Common myeloid progenitor, CD34-positive (primary cell): Measurements from ENCODE around the gene RAB23.

Source experiments
- CTCF ChIA-PET: fragments of 350-600 bp; sonication (Branson Sonifier 250); formaldehyde crosslinking; loops from one replicate; lab custom pipeline; 2021; ENCODE audit warnings: antibody characterized with exemption; lab: Charles Lee
- POLR2A ChIA-PET: fragments of 350-600 bp; sonication (Branson Sonifier 250); formaldehyde crosslinking; loops from one replicate; lab custom pipeline; 2021; ENCODE audit warnings: antibody characterized with exemption; lab: Charles Lee
- DNase-seq, 3 donors: peaks; one replicate each; pipeline versions ENCODE4 v3.0.0 to v3.0.0-alpha.2; 2013
- H3K27ac ChIP-seq, 2 experiments: 1 replicate in 1 of 2; 2 replicates in 1 of 2; pipeline ENCODE4 v1.7.0; 2013; ENCODE audit warnings: inconsistent platforms in 2 of 2, low read length in 2 of 2, mild to moderate bottlenecking in 2 of 2, low read depth in 1 of 2, moderate library complexity in 1 of 2; ENCODE audit not compliant: severe bottlenecking in 2 of 2, insufficient read depth in 1 of 2, poor library complexity in 1 of 2
- H3K27me3 ChIP-seq, 5 experiments: replicated peaks in 2 of 5; 1 replicate in 3 of 5; 2 replicates in 2 of 5; pipeline versions ENCODE4 v1.6.1 to v1.7.0; 2013; ENCODE audit warnings: low read length in 4 of 5, mild to moderate bottlenecking in 2 of 5, moderate library complexity in 2 of 5, inconsistent platforms in 1 of 5; ENCODE audit not compliant: insufficient read depth in 5 of 5, control insufficient read depth in 4 of 5
- H3K36me3 ChIP-seq, 4 experiments: 1 replicate in 2 of 4; 2 replicates in 2 of 4; pipeline versions ENCODE4 v1.6.1 to v1.7.0; 2013; ENCODE audit warnings: low read length in 3 of 4, control low read depth in 1 of 4, mild to moderate bottlenecking in 1 of 4; ENCODE audit not compliant: control insufficient read depth in 4 of 4, insufficient read depth in 4 of 4
- H3K4me1 ChIP-seq, 4 experiments: 1 replicate in 3 of 4; 2 replicates in 1 of 4; pipeline versions ENCODE4 v1.6.1 to v1.7.1; 2013; ENCODE audit warnings: low read length in 3 of 4, mild to moderate bottlenecking in 3 of 4, control low read depth in 1 of 4, inconsistent platforms in 1 of 4, moderate library complexity in 1 of 4; ENCODE audit not compliant: control insufficient read depth in 4 of 4, insufficient read depth in 4 of 4; ENCODE audit errors: control extremely low read depth in 1 of 4
- H3K4me3 ChIP-seq, 7 experiments: 1 replicate in 4 of 7; 2 replicates in 3 of 7; pipeline versions ENCODE4 v1.5.1 to v1.7.0; 2013; ENCODE audit warnings: mild to moderate bottlenecking in 7 of 7, low read length in 6 of 7, moderate library complexity in 6 of 7, inconsistent platforms in 2 of 7, low read depth in 2 of 7, control low read depth in 1 of 7; ENCODE audit not compliant: insufficient read depth in 4 of 7, control insufficient read depth in 1 of 7; ENCODE audit errors: extremely low read depth in 1 of 7
- H3K9me3 ChIP-seq, 5 experiments: 1 replicate in 4 of 5; 2 replicates in 1 of 5; pipeline versions ENCODE4 v1.6.1 to v1.7.1; 2013; ENCODE audit warnings: low read length in 4 of 5, mild to moderate bottlenecking in 2 of 5, inconsistent platforms in 1 of 5, low read depth in 1 of 5, moderate library complexity in 1 of 5; ENCODE audit not compliant: control insufficient read depth in 4 of 5, insufficient read depth in 2 of 5; ENCODE audit errors: control extremely low read depth in 1 of 5
- WGBS: methylation state at CpG from one replicate; pipeline ENCODE4 v1.1.5; 2013; ENCODE audit not compliant: insufficient coverage; 5-methylcytosine and 5-hydroxymethylcytosine counted together

RAB23 gene

GRCh38 chr6:57252975-57253374, 30.9 kb upstream of the RAB23 start:
- Histone ChIP-seq H3K27ac (no peak overlapping the region), H3K4me1 (no peaks in the 10 kb centered on the region), H3K27me3 (no peaks in the 10 kb centered on the region), H3K36me3 (no peaks in the 10 kb centered on the region), H3K4me3 (no peak overlapping the region), H3K9me3 (no peaks in the 10 kb centered on the region)
- WGBS: 88% methylated on average over 1 of the region's 1 CpG
- no peak for DNase-seq
- ChIA-PET POLR2A (no interaction called here), CTCF (no interaction called here)

DNA sequence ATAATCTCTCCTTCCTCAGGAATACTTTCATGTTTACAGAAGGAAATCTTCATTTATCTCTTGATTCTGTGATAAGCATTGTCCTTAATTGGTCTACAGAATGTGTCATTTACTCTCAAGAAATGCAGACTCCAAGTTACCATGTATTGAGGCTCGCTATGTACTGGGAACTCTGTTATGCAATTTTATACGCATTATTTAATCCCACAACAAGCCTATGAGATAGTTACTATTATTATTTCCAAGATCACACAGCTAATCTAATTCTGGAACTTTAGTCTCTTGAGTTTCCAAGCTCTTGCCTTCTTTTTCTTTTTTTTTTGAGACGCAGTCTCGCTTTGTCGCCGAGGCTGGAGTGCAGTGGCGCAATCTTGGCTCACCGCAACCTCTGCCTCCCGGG, 30.0 kb upstream of the RAB23 start:
- Histone ChIP-seq H3K27ac (no peak overlapping the region), H3K9me3 (no peaks in the 10 kb centered on the region), H3K4me3 (no peak overlapping the region), H3K27me3 (no peaks in the 10 kb centered on the region), H3K4me1 (no peaks in the 10 kb centered on the region), H3K36me3 (no peaks in the 10 kb centered on the region)
- 96% methylated on average over 4 of the region's 9 CpGs for WGBS
- POLR2A ChIA-PET: no interaction called here
- CTCF ChIA-PET: no interaction called here
- DNase-seq: no peak

GRCh38 chr6:57250348-57250747, 28.2 kb upstream of the RAB23 start:
- no peak overlapping the region for H3K4me3 ChIP-seq
- DNase-seq: no peak
- H3K36me3 ChIP-seq: no peaks in the 10 kb centered on the region
- no peaks in the 10 kb centered on the region for H3K27me3 ChIP-seq
- ChIA-PET CTCF (no interaction called here), POLR2A (no interaction called here)
- no peaks in the 10 kb centered on the region for H3K9me3 ChIP-seq
- H3K4me1 ChIP-seq: no peaks in the 10 kb centered on the region
- 91% methylated on average over 3 of the region's 4 CpGs for WGBS
- H3K27ac ChIP-seq: no peak overlapping the region

- H3K4me1 ChIP-seq: no peaks in the 10 kb centered on the region
- 100% methylated on average over 1 of the region's 2 CpGs for WGBS
- POLR2A ChIA-PET: no interaction called here
Measured at GRCh38 chr6:57248311-57248895, 26.3 kb upstream of the RAB23 start.

DNA sequence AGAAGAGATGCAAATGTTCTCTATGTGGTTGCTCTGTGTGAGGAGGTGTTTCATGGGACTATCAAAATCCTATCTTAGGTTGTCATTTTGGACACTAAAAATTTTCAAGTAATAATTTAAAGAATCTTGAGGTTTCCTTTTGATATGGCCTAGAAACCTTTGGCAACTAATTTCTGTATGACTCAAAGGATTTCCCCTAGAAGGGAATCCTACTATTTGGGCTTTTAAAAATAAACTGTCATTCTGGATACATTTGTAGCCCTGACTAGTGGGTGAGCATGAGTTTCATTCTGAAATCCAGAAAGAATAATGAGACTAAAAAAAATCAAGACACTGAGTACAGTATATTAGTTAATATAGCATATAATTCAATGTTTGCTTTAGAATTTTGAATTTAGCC, 25.5 kb upstream of the RAB23 start:
- H3K27me3 ChIP-seq: no peaks in the 10 kb centered on the region
- no peak for DNase-seq
- no peaks in the 10 kb centered on the region for H3K4me1 ChIP-seq
- H3K4me3 ChIP-seq: no peak overlapping the region
- H3K27ac ChIP-seq: no peak overlapping the region
- ChIA-PET POLR2A (no interaction called here), CTCF (no interaction called here)
- no peaks in the 10 kb centered on the region for H3K36me3 ChIP-seq
- no peaks in the 10 kb centered on the region for H3K9me3 ChIP-seq

More at GRCh38 chr6:57248311-57248895, 26.3 kb upstream of the RAB23 start:
- Histone ChIP-seq H3K27ac (no peak overlapping the region), H3K27me3 (no peaks in the 10 kb centered on the region), H3K4me3 (no peak overlapping the region), H3K36me3 (no peaks in the 10 kb centered on the region), H3K9me3 (no peaks in the 10 kb centered on the region)
- CTCF ChIA-PET: no interaction called here
- DNase-seq: no peak

- CTCF ChIA-PET: no interaction called here
- Histone ChIP-seq H3K4me3 (no peak overlapping the region), H3K4me1 (no peaks in the 10 kb centered on the region), H3K9me3 (no peaks in the 10 kb centered on the region), H3K36me3 (no peaks in the 10 kb centered on the region), H3K27ac (no peak overlapping the region), H3K27me3 (no peaks in the 10 kb centered on the region)
- POLR2A ChIA-PET: no interaction called here
- no peak for DNase-seq
- WGBS: 83% methylated on average over 1 of the region's 6 CpGs
Measured at GRCh38 chr6:57246307-57246706, 24.2 kb upstream of the RAB23 start.

GRCh38 chr6:57243954-57244353, 21.8 kb upstream of the RAB23 start:
- Histone ChIP-seq H3K36me3 (no peaks in the 10 kb centered on the region), H3K27ac (no peak overlapping the region), H3K4me3 (no peak overlapping the region), H3K4me1 (no peaks in the 10 kb centered on the region), H3K9me3 (no peaks in the 10 kb centered on the region), H3K27me3 (no peaks in the 10 kb centered on the region)
- DNase-seq: no peak
- CTCF ChIA-PET: interaction anchor here (0.7 kb wide), 1 partner anchor 9 kb away, joined by 3 read pairs; no protein-coding TSS in a partner anchor
- POLR2A ChIA-PET: no interaction called here
- WGBS: 96% methylated on average over 7 of the region's 7 CpGs
